Measurements from ENCODE around the gene GPRASP1.

DNA sequence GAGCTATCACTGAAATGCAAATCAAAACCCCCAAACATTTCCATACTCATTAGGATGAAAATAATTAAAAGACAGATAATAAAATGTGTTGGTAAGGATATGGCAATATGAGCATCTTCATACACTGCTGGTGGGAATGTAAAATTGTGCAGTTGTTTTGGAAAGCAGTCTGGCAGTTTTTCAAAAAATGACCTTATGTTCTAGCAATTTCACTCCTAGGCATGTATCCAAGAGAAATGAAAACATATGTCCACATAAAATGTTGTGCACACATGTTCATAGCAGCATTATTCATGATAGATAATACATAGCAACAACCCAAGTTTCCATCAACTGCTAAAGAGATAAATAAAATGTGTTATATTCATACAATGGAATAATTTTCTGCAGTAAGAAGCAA is 46.2 kb downstream of the GPRASP1 start:
- TF ChIP-seq, protein P1, sequence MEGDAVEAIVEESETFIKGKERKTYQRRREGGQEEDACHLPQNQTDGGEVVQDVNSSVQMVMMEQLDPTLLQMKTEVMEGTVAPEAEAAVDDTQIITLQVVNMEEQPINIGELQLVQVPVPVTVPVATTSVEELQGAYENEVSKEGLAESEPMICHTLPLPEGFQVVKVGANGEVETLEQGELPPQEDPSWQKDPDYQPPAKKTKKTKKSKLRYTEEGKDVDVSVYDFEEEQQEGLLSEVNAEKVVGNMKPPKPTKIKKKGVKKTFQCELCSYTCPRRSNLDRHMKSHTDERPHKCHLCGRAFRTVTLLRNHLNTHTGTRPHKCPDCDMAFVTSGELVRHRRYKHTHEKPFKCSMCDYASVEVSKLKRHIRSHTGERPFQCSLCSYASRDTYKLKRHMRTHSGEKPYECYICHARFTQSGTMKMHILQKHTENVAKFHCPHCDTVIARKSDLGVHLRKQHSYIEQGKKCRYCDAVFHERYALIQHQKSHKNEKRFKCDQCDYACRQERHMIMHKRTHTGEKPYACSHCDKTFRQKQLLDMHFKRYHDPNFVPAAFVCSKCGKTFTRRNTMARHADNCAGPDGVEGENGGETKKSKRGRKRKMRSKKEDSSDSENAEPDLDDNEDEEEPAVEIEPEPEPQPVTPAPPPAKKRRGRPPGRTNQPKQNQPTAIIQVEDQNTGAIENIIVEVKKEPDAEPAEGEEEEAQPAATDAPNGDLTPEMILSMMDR (IDR thresholded peaks at IDR 0.05) = no peak
- TF ChIP-seq POLR2A (IDR thresholded peaks at IDR 0.05; ENCODE audit: low read depth) = no peak
- TF ChIP-seq EP300 (IDR thresholded peaks at IDR 0.05) = no peak
- no peak for TF ChIP-seq POLR2AphosphoS5 (IDR thresholded peaks at IDR 0.05)

All from esophagus muscularis mucosa (tissue), 4 donors.